ENCODE measurements around the gene PANK3.
"Not testable (repeated sequence)": the region's sequence is repeated elsewhere in the genome, so short reads cannot be mapped to it uniquely, and the experiment has no call there.

PANK3 gene

DNA sequence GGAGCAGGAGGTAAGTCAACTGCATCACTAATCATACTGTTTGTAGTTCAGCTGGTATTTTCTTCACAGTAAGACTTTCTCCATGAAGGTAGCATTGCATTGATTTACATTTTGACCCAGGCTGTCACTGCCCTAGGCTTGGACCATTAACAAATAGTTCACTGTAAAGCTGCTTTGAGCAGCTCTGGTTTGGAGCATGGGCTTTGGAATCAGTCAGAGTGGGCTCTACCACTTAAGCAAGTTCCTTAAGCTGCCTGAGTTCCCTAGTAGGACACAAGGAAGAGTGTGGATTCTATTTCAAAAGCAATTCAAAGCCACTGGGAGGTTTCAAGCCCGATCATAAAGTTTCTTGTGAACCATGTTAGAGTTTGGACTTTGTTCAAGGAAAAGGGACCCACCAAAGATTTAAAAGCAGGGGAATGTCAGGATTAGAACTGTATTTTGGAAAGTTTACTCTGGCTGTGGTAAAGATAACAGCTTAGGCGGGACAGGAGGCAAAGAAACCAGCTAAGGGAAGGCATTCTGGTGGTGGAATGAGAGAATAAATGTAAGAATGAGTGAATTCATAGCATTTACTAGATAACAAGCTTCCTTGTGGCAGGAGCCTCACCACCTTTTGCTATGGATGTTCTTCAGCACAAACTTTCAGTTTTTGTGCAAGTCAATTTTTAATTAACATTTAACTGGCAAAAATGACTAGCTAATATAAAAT is 12.3 kb upstream of the PANK3 start:
- no peak for DNase-seq

DNA sequence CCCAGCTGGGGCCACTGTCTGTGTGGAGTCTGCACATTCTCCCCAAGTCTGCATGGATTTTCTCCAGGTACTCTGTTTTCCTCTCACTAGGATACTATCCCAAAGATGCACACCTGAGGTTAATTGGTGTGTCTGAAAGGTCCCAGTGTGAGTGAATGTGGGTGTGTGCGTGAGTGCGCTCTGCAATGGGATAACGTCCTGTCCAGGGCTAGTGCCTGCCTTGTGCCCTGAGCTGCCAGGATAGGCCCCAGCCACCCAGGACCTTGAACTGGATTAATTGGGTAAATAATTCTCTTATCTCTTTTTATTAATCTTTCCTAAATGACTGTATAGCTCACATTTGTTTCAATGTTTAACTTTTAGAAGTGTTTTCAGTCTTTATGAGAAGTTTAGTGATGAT is 11.5 kb upstream of the PANK3 start:
- DNase-seq: no peak

DNA sequence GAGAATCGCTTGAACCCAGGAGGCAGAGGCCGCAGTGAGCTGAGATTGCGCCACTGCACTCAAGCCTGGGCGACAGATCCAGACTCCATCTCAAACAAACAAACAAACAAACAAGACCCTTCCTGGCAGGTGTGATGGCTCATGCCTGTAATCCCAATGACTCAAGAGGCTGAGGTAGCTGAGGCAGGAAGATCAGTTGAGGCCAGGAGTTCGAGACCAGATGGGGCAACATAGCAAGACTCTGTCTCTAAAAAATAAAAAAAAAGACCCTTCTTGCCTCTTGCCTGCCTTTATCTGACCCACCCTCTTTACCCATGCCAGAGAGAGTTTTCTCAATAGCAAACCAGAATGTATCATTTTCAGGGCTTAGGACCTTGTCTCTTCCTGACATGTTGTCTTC is 8.8 kb upstream of the PANK3 start:
- DNase-seq: no peak

DNA sequence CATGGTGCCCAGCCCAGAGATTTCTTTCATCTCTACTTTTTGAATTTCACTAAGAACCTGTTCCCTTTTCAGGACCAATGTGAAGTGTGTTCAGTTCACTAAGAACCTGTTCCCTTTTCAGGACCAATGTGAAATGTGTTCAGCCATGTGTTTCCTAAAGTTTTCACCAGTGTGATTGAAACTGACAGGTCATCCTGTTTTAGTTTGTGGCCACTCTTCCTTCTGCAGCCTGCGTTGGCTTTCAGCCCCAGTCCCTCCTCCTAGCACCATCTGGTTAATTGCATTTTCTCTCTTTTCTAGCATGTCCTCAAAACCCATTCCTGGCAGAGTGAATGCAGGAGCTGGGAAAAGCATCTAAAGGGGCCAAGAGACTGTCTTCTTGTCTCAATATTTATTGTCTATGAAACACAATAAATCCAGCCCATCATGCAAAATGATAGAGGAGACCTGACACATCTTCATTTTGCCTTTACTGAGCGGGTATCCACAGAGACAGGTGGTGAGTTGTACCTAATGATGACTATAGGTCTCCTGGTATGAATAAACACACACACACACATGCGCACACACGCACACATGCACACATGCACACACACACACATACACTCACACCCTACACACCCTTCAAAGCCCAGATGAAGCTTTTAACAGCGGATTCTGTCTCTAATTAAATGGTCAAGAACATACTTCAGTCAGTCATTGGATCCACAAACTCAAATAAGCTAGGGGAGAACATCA is 6.1 kb upstream of the PANK3 start:
- no peak for DNase-seq

DNA sequence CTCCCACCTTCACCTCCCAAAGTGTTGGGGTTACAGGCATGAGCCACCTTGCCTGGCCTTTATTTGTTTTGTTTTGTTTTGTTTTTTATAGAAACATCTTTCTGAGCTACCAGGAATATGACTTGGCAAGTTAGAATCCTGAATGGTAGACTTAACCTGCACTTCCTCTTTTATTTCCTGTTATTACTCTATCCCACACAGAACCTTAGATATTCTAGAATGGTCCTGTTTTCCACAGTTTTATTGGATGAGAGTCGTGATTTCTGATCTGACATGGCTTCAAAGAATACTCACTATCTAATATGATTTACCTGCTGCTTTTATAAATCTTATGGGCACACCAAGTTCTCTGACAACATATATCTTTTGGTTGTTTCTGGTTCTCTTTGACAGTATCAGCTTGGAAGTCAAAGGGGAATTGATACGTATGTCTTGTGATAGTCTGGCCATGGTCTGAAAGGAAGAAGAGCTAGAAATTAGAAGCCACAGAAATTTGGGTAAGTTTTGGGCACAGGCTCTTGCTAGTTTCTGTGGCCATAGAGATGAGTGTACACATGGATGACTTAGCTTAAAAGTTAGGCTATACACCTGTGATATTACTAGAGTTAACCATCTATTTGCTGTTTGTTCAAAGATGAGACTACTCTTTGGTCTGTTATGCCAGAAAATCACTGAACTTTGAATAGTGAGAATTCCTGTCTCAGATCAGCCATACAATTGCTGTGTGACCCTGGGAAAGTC is 4.7 kb upstream of the PANK3 start:
- no peak for DNase-seq

DNA sequence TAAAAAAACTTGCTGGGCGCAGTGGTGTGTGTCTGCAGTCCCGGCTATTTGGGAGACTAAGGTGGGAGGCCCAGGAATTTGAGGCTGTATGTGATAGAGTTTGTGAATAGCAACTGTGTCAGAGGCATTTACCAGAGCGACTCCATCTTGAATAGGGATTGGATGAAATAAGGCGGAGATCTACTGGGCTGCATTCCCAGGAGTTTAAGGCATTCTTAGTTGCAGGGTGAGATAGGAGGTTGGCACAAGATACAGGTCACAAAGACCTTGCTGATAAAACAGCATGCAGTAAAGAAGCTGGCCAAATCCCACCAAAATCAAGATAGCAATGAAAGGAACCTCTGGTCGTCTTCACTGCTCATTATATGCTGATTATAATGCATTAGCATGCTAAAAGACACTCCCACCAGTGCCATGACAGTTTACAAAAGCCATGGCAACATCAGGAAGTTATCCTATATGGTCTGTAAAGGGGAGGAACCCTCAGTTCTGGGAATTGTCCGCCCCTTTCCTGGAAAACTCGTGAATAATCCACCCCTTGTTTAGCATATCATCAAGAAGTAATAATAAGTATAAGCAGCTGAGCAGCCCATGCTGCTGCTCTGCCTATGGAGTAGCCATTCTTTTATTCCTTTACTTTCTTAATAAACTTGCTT is 1.8 kb upstream of the PANK3 start:
- not testable (repeated sequence) for DNase-seq

DNA sequence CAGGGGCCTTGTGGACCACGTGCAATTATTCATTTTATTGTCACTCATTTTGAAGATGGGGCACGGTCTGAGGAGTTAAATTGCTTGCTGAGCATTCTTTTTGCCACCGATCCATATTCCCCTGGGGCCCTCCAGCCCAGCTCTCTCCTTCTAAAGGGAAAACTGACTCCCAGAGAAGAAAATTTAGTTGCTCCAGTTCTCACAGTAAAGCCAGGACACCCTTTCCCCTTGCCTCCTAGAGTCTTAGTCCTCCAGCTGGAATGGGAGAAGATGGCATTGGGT is 1.0 kb upstream of the PANK3 start:
- no peak for DNase-seq

DNA sequence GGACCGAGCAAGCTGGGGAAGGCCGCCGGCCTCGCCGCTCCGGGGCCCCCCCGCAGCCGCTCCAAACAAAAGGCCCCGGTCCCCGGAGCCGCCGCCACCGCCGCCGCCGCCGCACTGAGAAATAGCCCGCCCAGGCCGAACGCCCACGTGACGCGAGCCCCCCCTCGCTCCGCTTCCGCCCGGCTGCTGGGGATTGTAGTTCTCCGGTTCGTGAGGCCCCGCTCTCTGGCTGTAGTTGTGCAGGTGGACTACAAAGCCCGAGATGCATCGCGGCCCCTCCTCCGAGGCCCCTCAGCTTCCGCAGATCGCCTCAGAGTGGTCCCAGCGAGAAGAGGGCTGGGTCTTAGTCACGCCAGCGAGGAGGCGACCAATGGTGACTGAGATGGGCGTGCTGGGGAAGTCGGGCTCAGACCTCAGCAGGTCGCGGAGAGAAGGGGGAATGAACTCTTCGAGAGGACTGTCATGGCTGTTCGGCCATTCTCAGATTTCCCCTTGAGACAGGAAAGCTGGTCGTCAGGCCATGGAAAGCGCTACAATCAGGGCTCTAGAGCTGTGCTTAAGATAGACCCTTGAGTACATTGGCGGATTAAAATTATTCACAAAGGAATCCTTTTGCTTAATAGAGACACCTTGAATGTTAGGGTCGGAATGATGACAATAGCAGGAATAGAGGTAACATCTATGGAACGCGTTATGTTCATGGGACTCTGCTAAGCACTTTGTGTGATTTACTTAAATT is 489 bp upstream of the PANK3 start:
- peak; percentile 95 for DNase-seq

DNA sequence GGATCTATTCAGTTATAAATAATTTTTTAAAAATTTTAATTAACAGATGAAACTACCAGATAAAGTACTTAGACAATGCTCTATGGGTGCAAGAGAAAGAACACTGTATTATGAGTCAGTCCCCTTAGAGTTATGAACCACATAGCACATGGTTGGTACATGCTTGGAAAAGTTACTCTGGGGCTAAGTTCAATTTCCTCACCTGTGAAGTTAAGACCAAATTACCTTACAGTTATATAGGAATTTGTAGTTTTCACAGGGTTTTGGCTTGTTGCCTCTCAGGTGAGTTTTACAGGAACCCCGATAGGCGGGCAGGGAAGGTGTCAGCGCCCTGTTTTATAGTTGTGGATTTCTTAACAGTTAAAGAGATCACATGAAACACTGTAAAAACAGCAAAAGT is 1.2 kb downstream of the PANK3 start:
- DNase-seq: no peak

DNA sequence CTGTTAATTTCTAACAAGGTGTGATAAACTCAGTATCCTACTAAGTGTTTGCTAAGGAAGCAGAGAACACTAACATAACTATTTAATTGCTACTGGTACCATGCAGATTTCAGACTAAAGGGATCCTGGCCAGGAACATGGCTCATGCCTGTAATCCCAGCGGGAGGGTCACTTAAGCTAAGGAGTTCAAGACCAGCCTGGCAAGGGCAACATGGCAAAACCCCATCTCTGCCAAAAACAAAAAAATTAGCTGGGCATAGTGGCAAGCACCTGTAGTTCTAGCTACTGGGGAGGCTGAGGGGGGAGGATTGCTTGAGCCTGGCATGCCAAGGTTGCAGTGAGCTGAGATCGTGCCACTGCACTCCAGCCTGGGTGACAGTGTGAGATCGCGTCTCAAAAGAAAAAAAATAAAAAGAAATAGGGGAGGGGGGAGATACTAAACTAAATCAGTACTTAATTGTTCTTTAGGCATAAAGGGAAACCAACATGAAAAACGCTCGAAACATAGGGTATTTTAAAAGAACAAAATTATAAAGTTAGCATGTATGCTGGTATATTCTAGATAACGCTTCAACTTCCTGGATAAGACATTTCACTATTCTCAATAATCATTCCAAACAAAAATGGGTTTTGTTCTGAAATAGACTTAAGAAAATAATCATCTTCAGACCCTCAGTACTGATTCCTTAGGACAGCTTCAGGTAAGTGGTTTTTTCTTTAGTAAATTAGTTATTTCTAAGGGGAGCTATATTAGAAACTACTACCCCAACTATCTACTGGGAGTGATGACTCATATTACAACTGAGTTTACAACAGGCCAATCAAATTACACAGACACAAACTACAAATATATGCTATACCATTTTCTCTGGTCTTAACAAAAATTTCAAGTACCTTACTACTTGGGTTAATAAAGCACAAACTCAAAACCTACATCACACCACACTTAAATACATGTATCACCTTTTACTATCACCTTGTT is 3.5 kb downstream of the PANK3 start:
- DNase-seq: no peak

DNA sequence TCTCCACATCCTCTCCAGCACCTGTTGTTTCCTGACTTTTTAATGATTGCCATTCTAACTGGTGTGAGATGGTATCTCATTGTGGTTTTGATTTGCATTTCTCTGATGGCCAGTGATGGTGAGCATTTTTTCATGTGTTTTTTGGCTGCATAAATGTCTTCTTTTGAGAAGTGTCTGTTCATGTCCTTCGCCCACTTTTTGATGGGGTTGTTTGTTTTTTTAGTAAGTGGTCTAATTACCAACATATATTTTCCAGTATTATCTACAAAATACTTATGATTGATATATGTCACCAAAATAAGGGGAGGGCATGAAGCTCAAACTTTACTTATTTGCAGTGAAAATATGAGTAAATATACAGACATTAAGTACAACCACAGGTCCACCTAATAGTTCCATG is 5.0 kb downstream of the PANK3 start:
- not testable (repeated sequence) for DNase-seq

DNA sequence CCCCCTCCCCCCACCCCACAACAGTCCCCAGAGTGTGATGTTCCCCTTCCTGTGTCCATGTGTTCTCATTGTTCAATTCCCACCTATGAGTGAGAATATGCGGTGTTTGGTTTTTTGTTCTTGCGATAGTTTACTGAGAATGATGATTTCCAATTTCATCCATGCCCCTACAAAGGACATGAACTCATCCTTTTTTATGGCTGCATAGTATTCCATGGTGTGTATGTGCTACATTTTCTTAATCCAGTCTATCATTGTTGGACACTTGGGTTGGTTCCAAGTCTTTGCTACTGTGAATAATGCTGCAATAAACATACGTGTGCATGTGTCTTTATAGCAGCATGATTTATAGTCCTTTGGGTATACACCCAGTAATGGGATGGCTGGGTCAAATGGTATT is 5.5 kb downstream of the PANK3 start:
- not testable (repeated sequence) for DNase-seq

DNA sequence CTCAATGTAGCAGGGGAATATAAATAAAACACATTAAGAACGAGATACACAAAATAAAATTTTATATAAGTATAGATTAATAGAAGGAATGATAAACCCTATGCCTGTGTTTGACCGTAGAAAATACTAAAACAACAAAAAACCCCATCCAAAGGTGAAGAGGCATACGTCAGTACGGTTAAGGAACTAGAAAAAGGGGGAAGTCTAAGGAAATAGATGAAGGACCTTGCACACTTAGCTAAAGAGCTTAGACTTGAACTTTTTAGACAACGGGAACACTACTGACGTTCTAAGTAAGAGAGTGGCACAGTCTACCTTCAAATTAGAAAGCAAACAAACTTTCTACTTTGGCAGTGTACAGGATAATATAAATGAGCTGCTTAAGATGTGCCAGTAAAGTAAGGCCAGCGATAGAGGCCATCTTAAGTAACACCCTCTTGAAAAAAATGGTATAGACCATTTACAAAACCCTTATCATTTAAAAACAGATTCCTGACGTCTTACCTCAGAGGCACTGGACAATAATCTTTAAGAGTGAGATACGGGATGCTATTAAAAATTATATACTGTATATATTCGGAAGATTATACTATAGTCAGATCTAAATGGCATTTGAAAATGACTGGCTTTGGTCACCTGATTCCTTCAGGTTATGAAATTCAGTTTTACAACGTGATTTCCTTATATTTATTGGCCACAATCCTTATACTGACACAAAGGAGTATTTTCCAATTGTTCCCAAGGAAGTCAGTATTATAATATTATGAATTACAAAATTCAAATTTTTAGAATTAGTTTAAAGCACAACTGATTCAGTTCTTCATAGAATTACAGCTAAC is 8.5 kb downstream of the PANK3 start:
- DNase-seq: no peak

DNA sequence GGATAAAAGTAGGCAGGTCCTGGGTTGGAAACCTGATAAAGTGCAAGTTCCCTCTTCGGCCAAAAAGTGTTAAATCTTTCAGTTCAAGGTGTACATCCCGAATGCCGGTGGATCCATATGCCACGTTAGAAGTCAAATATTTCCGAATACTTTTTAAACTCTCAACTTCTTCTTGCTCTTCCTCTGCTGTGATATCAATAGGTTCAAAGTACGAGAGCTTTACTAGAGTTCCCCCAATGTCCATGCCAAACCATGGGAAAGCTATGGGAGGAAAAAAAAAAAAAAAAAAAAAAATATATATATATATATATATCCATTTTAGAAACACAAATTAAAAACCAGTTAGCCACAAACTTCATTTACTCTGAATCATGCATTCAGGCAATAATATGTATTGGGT is 10.4 kb downstream of the PANK3 start:
- DNase-seq: no peak

DNA sequence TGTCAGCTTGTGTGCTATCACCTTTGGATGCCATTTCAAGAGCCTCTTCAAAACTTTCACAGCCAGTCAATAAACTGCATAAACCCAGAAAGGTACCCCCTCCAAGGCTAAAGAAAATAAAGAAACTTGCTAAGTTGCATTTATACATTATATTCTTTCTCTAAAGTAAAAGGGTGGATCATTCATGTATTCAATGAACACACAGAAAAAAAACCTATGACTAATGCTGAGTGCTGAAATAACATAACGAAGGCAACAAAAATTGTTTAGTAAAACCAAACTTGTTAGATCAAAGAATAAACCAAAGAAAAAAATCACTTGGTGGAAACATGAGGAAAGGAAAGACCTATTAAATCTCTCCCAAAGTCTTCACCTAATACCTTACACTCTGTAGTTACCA is 15.2 kb downstream of the PANK3 start:
- no peak for DNase-seq

DNA sequence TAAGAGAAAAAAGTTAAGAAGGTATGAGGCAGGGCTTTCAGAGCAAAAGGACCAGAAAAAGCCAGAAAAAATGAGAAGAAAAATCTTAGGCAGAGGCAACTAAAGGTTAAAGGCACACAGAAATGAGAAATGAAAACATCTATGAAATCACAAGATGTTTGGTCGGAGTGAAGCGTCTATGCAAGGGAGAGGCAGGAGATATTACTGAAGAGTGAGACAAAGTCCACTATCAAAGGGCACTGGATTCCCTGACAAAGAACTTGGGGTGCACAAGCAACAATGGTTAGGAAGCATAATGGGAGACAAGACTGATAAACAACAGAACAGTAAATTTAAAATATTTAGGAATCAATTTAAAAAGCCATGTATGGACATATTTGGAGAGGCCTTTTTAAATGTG is 16.9 kb downstream of the PANK3 start:
- no peak for DNase-seq

DNA sequence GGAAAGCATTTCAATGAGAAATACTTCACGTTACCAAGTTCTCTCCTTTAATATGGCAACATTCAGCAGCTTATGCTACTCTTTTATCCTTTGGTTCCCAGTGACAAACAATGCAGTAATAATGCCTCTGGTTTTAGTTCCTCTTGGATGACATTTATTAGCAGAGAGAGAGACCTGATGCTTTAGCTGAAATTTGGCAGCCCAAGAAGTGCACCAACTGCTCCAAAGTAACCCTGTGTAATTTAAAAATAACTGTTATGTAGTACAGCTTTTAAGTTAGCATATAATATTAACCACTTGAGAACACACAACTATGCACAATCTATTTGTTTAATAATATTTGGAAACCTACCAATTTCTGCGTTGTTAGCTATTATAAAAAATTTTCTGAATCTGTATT is 21.8 kb downstream of the PANK3 start:
- no peak for DNase-seq

DNA sequence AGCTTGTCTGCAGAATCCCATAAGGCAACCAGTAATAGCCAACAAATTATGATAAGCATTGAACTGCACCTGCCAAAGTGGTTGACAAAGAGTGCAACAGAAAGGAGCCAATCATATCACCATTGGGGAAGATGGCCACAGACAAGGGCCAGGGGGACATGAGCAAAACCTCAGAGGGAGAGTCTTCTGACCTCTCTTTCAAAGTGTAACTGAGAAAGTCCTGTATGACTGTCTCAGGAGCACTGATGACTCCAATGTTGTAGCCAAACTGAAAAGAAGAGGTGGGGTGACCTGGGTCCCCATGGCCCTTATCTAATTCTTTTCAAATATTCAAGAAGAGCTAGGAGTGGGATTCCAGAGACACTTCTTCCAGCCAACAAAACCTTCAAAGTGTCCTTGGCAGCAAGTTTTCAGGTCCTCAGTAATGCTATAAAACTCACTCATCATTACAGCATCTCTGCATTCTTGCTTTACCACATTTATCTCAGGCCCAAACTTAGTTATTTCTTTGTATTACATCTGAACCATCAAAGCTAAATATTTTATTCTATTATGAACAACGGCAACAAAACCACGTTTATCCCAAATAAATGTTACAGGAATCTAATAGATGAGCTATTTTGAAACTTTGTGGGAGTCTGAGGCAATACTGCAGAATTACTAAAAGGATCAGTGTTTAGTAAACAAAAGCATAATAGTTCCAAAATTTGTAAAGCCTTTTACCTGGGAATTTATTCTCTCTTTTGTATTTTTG is 25.6 kb downstream of the PANK3 start:
- DNase-seq: no peak

DNA sequence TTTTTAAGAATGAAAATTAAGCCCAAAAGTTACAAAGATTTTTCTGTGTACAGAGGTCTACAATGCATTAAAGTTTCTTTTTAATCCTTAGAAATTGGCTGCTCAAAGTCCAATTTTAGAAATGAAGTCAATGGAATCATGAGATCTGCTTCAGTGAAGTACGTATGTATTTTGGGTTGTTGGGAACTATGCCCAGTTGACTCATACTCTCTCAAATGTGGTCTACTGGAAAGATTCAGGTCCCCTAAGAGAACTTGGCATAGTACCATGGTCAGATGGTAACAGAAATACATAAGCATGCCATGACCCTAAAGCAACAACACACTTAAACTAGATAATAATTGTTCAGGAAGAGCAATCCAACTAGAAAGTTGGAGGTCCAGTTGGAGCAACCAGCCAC is 27.0 kb downstream of the PANK3 start:
- no peak for DNase-seq

DNA sequence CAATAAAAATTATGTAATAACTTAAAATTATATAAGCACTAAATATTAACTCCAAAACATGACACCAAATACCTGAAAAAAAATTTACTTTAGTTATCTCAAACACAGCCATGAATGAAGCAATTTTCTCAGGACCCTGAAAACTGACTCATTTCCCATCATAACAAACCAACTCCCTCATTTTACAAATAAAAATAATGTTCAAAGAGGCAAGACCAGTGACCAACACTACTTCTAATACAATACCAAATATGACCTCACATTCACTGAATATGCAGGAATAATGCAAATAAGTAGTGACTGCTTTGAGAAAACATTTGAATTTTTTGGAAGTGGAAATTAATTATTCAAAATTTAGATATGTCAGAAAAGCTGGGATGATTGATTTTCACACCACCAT is 28.5 kb downstream of the PANK3 start:
- no peak for DNase-seq
